Natural killer cell (primary cell): ENCODE results near the gene TRIM72. TPM values are rescaled to one million over a fixed set of nuclear protein-coding genes. Genes with fewer than 3 reads are reported as not detected.

Source experiments
- ATAC-seq, 3 donors: fragments of 150-1000 bp in 2 of 3; fragments of 200-7000 bp in 1 of 3; cut with Tn5 transposase; 1 replicate in 1 of 3; 2 replicates in 2 of 3; pipeline ENCODE4 v1.10.0; 2021; ENCODE audit warnings: mild to moderate bottlenecking in 2 of 3, moderate library complexity in 2 of 3
- DNase-seq, 2 donors: peaks; one replicate each; pipeline versions ENCODE4 v3.0.0 to v3.0.0-alpha.2; 2013 to 2021; ENCODE audit warnings: mixed read lengths in 1 of 2
- H3K27ac ChIP-seq: one replicate; pipeline ENCODE4 v1.5.1; 2013; ENCODE audit warnings: mild to moderate bottlenecking, low read length
- H3K27me3 ChIP-seq: one replicate; pipeline ENCODE4 v1.6.1; 2013; ENCODE audit warnings: low read length; ENCODE audit not compliant: control insufficient read depth, insufficient read depth
- H3K36me3 ChIP-seq: one replicate; pipeline ENCODE4 v1.6.1; 2013; ENCODE audit warnings: low read length; ENCODE audit not compliant: control insufficient read depth, insufficient read depth
- H3K4me1 ChIP-seq: one replicate; pipeline ENCODE4 v1.6.1; 2013; ENCODE audit warnings: low read length; ENCODE audit not compliant: control insufficient read depth, insufficient read depth
- H3K4me3 ChIP-seq: one replicate; pipeline ENCODE4 v1.5.1; 2013; ENCODE audit warnings: low read length
- H3K9me3 ChIP-seq: one replicate; pipeline ENCODE4 v1.6.1; 2013; ENCODE audit warnings: low read length; ENCODE audit not compliant: control insufficient read depth, insufficient read depth
- H3K27ac Mint-ChIP-seq, 2 donors: one replicate each; pipeline ENCODE4 v1.8.0; 2022; ENCODE audit warnings: mild to moderate bottlenecking in 2 of 2, mixed read lengths in 2 of 2, moderate library complexity in 1 of 2
- H3K27me3 Mint-ChIP-seq, 2 donors: one replicate each; pipeline ENCODE4 v1.8.0; 2022; ENCODE audit warnings: low read depth in 2 of 2, mixed read lengths in 2 of 2
- H3K36me3 Mint-ChIP-seq: one replicate; pipeline ENCODE4 v1.8.0; 2022; ENCODE audit warnings: mixed read lengths
- H3K4me1 Mint-ChIP-seq, 2 donors: one replicate each; pipeline ENCODE4 v1.8.0; 2022; ENCODE audit warnings: mixed read lengths in 2 of 2
- H3K4me3 Mint-ChIP-seq: one replicate; pipeline ENCODE4 v1.8.0; 2022; ENCODE audit warnings: mild to moderate bottlenecking, moderate library complexity, mixed read lengths
- H3K9me3 Mint-ChIP-seq, 2 donors: one replicate each; pipeline ENCODE4 v1.8.0; 2022; ENCODE audit warnings: mixed read lengths in 2 of 2
- CTCF ChIP-seq: fragments of 200-600 bp; IDR thresholded peaks from one replicate; pipeline ENCODE4 v1.8.0; 2022; ENCODE audit warnings: antibody characterized with exemption
- WGBS: methylation state at CpG from one replicate; pipeline ENCODE4 v1.1.7; 2013; ENCODE audit warnings: missing lambda C conversion rate; ENCODE audit not compliant: insufficient coverage; 5-methylcytosine and 5-hydroxymethylcytosine counted together
- intact Hi-C: fragments of 100-400 bp; cut with micrococcal nuclease; formaldehyde crosslinking; loops from one replicate; pipeline ENCODE4 v1.14.2; 2022
- total RNA-seq, 4 donors: library from RNA; stranded (reverse); fragments of 120-200 nt in 1 of 4; gene quantifications; one replicate each; pipeline versions ENCODE4 v1.2.3 to v1.2.4, GENCODE V29; 2013 to 2022

Gene TRIM72
- total RNA-seq, 3 donors from 2014 or later (not counting 1 experiment from before 2014, with no cell fraction given) = 0.05 to 0.07 TPM; not detected in 1

DNA sequence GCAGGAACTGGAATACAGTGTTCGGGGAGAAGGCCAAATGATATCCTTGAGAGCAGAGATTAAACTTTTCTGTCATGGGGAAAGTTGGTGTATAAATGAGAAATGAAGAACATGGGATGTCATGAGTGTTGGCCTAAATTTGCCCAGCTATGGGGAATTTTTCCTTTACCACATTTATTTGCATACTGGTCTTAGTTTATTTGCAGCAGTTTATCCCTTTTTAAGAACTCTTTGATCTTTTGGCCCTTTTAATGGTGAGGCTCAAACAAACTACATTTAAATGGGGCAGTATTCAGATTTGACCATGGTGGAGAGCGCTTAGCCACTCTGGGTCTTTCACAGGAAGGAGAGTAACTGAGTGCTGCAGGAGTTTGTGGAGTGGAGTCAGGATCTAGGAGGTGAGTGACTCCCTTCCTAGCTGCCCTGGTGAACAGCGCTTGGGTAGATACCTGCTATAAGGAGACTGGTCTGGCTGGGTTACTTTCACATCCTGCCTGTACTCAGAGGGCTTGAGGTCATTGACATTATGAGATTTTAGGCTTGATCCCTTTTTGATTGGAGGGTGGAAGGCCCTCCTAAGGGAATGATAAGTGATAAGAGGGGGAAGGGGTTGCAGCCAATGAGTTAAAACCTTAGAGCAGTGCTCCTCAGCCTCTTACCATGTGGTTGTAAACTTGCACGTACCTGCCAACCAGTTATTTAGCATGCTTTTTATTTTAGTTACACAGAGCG lies 22.1 kb upstream of the TRIM72 start:
- ATAC-seq = no peak
- peaks cover 31% of the 10 kb centered on the region for H3K4me1 ChIP-seq
- no peak overlapping the region for H3K27ac ChIP-seq
- Mint-ChIP-seq H3K9me3 (no peaks in the 10 kb centered on the region), H3K4me3 (peak overlapping the region; percentile 25), H3K27me3 (no peaks in the 10 kb centered on the region), H3K4me1 (peaks cover 70 to 73% of the 10 kb centered on the region in 2 donors), H3K36me3 (peaks cover 40% of the 10 kb centered on the region), H3K27ac (peak overlapping the region; percentile 80 to 94)
- 90% methylated on average over 5 of the region's 5 CpGs for WGBS
- no peak overlapping the region for H3K4me3 ChIP-seq
- H3K36me3 ChIP-seq = peaks cover 96% of the 10 kb centered on the region
- H3K9me3 ChIP-seq = no peaks in the 10 kb centered on the region
- TF ChIP-seq CTCF = no peak
- no peaks in the 10 kb centered on the region for H3K27me3 ChIP-seq
- intact Hi-C loops = no loop called here
- no peak for DNase-seq

DNA sequence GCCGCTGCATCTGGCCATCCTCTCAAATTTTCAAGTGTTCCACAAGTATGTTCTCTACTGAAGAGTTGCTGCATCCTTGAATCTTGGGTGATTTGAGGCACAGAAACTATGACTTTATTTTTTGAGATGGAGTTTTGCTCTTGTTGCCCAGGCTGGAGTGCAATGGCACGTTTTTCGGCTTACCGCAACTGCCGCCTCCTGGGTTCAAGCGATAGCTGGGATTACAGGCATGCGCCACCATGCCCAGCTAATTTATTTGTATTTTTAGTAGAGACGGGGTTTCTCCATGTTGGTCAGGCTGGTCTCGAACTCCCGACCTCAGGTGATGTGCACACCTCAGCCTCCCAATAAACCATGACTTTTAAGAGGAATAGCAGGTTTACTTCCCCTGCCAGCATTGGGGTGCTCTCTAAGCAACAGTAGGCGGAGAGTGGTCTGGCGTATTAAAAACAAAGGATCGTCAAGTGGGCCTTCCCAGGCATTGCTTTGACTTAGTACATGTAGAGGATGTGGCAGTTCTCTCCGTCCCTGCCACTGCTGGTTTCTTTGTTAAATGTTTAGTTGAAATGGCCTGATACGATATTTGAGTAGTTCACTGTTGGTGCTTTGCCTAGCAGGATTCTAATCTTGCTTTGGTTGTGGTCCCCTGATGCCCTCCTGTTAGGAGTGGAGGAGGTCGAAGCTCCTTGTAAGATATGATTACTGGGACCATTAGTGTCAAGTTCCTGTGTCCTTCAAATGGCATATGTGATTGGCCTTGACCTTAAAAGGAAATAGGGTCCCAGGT lies 20.9 kb upstream of the TRIM72 start:
- H3K36me3 ChIP-seq = peaks cover 84% of the 10 kb centered on the region
- WGBS = 95% methylated on average over 16 of the region's 16 CpGs
- peaks cover 59 to 62% of the 10 kb centered on the region in 2 donors for H3K4me1 Mint-ChIP-seq
- no peak overlapping the region for H3K27ac ChIP-seq
- TF ChIP-seq CTCF = no peak
- no peak for DNase-seq
- H3K4me3 ChIP-seq = no peak overlapping the region
- peaks cover 28% of the 10 kb centered on the region for H3K4me1 ChIP-seq
- H3K9me3 ChIP-seq = no peaks in the 10 kb centered on the region
- no peaks in the 10 kb centered on the region for H3K9me3 Mint-ChIP-seq
- H3K27me3 Mint-ChIP-seq = no peaks in the 10 kb centered on the region
- intact Hi-C loops = no loop called here
- ATAC-seq = no peak
- H3K27me3 ChIP-seq = no peaks in the 10 kb centered on the region
- H3K4me3 Mint-ChIP-seq = no peak overlapping the region
- peak overlapping the region; percentile 37 to 75 for H3K27ac Mint-ChIP-seq
- peaks cover 33% of the 10 kb centered on the region for H3K36me3 Mint-ChIP-seq

DNA sequence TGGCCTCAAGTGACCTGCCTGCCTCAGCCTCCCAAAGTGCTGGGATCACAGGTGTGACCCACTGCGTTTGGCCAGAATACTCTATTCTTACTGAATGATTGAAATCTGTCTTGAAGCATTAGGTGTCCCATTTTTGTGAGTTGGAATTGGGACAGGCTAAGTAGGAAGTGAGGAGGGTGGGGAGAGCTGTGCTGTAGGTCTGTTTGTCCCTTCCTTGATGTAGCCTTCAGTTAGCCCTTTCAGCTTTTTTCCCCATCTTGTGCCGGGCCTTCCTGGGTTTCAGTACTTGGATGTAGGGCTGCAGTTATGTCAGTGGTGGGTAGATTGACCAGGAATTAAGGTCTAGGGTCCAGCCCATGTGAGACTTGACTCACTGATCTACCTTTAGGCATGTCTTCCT lies 20.0 kb upstream of the TRIM72 start:
- Histone ChIP-seq H3K27me3 (no peaks in the 10 kb centered on the region), H3K9me3 (no peaks in the 10 kb centered on the region), H3K36me3 (peaks cover 76% of the 10 kb centered on the region), H3K27ac (no peak overlapping the region), H3K4me3 (no peak overlapping the region), H3K4me1 (peaks cover 29% of the 10 kb centered on the region)
- no peaks in the 10 kb centered on the region for H3K9me3 Mint-ChIP-seq
- WGBS = 100% methylated on average over 2 of the region's 2 CpGs
- no peak overlapping the region for H3K4me3 Mint-ChIP-seq
- peaks cover 58 to 62% of the 10 kb centered on the region in 2 donors for H3K4me1 Mint-ChIP-seq
- no peak for TF ChIP-seq CTCF
- ATAC-seq = no peak
- intact Hi-C loops = no loop called here
- DNase-seq = no peak
- H3K27me3 Mint-ChIP-seq = no peaks in the 10 kb centered on the region
- peak overlapping the region; percentile 37 to 75 for H3K27ac Mint-ChIP-seq
- H3K36me3 Mint-ChIP-seq = peaks cover 31% of the 10 kb centered on the region
